ENCODE data around the gene LIMD2. TPM values are rescaled to one million over a fixed set of nuclear protein-coding genes. Genes with fewer than 3 reads are reported as not detected.
A peak's percentile ranks its signal among the peaks of the same experiment; 100 is the strongest.

LIMD2 gene
- total and polyA plus RNA-seq, 4 donors = 15.6 to 23.1 (median 21.9) TPM

GRCh38 chr17:63679214-63679613 lies 20.7 kb downstream of the LIMD2 start:
- no peak overlapping the region for H3K4me3 ChIP-seq (ENCODE audit: low read length in 2 of 2)
- intact Hi-C loops (cut with DNase I) = loop anchor here in 1 of 2 donors (5.0 kb wide), 1 partner anchor 63 kb away; the partner anchor contains the start of gene STRADA
- no peaks in the 10 kb centered on the region for H3K4me1 ChIP-seq (ENCODE audit: control insufficient read depth in 1 of 2, insufficient read depth in 2 of 2, low read length in 2 of 2)
- no peaks in the 10 kb centered on the region for H3K9me3 ChIP-seq (ENCODE audit: control insufficient read depth, low read length)
- no peak for DNase-seq
- no peaks in the 10 kb centered on the region for H3K27me3 ChIP-seq (ENCODE audit: control insufficient read depth in 1 of 2, insufficient read depth in 2 of 2, low read length in 1 of 2)
- WGBS, 2 donors = 97% methylated on average over 5 of the region's 5 CpGs
- ATAC-seq (ENCODE audit: low FRiP score) = no peak
- no peak overlapping the region for H3K27ac ChIP-seq (ENCODE audit: low read depth in 1 of 2, low read length in 2 of 2)
- H3K36me3 ChIP-seq (ENCODE audit: control insufficient read depth in 1 of 2, insufficient read depth in 2 of 2, low read length in 1 of 2) = no peaks in the 10 kb centered on the region

- peak overlapping the region; percentile 69 to 84 for H3K27ac ChIP-seq (ENCODE audit: low read depth in 1 of 2, low read length in 2 of 2)
- H3K36me3 ChIP-seq (ENCODE audit: control insufficient read depth in 1 of 2, insufficient read depth in 2 of 2, low read length in 1 of 2) = no peaks in the 10 kb centered on the region
Measured at GRCh38 chr17:63676584-63676983, 23.3 kb downstream of the LIMD2 start.

GRCh38 chr17:63675607-63676546 lies 24.0 kb downstream of the LIMD2 start:
- ATAC-seq (ENCODE audit: low FRiP score) = peak; percentile 92
- Histone ChIP-seq H3K27ac (ENCODE audit: low read depth in 1 of 2, low read length in 2 of 2) (peak overlapping the region; percentile 84 to 91), H3K36me3 (ENCODE audit: control insufficient read depth in 1 of 2, insufficient read depth in 2 of 2, low read length in 1 of 2) (no peaks in the 10 kb centered on the region), H3K27me3 (ENCODE audit: control insufficient read depth in 1 of 2, insufficient read depth in 2 of 2, low read length in 1 of 2) (no peaks in the 10 kb centered on the region), H3K9me3 (ENCODE audit: control insufficient read depth, low read length) (no peaks in the 10 kb centered on the region), H3K4me3 (ENCODE audit: low read length in 2 of 2) (no peak overlapping the region), H3K4me1 (ENCODE audit: control insufficient read depth in 1 of 2, insufficient read depth in 2 of 2, low read length in 2 of 2) (no peaks in the 10 kb centered on the region)
- 15 to 16% methylated on average over 6 of the region's 6 CpGs for WGBS, 2 donors
- peak; percentile 88 to 90 for DNase-seq
- intact Hi-C loops (cut with DNase I) = loop anchor here in 1 of 2 donors (5.0 kb wide), 1 partner anchor 66 kb away; the partner anchor contains the start of gene STRADA

More at GRCh38 chr17:63676584-63676983, 23.3 kb downstream of the LIMD2 start:
- WGBS, 2 donors = 65 to 70% methylated on average over 3 of the region's 3 CpGs
- Histone ChIP-seq H3K9me3 (ENCODE audit: control insufficient read depth, low read length) (no peaks in the 10 kb centered on the region), H3K4me3 (ENCODE audit: low read length in 2 of 2) (no peak overlapping the region), H3K27me3 (ENCODE audit: control insufficient read depth in 1 of 2, insufficient read depth in 2 of 2, low read length in 1 of 2) (no peaks in the 10 kb centered on the region), H3K4me1 (ENCODE audit: control insufficient read depth in 1 of 2, insufficient read depth in 2 of 2, low read length in 2 of 2) (no peaks in the 10 kb centered on the region)
- intact Hi-C loops (cut with DNase I) = loop anchor here in 1 of 2 donors (5.0 kb wide), 1 partner anchor 66 kb away; the partner anchor contains the start of gene STRADA
- DNase-seq (no peak), ATAC-seq (ENCODE audit: low FRiP score) (no peak)

GRCh38 chr17:63675231-63675606 lies 24.7 kb downstream of the LIMD2 start:
- no peaks in the 10 kb centered on the region for H3K4me1 ChIP-seq (ENCODE audit: control insufficient read depth in 1 of 2, insufficient read depth in 2 of 2, low read length in 2 of 2)
- WGBS, 2 donors = 4 to 6% methylated on average over 4 of the region's 4 CpGs
- no peak overlapping the region for H3K4me3 ChIP-seq (ENCODE audit: low read length in 2 of 2)
- intact Hi-C loops (cut with DNase I) = loop anchor here in 1 of 2 donors (5.0 kb wide), 1 partner anchor 67 kb away; the partner anchor contains the start of gene STRADA
- ATAC-seq (ENCODE audit: low FRiP score) = peak; percentile 31
- no peaks in the 10 kb centered on the region for H3K36me3 ChIP-seq (ENCODE audit: control insufficient read depth in 1 of 2, insufficient read depth in 2 of 2, low read length in 1 of 2)
- H3K27me3 ChIP-seq (ENCODE audit: control insufficient read depth in 1 of 2, insufficient read depth in 2 of 2, low read length in 1 of 2) = no peaks in the 10 kb centered on the region
- peak overlapping the region; percentile 78 to 91 for H3K27ac ChIP-seq (ENCODE audit: low read depth in 1 of 2, low read length in 2 of 2)
- no peak for DNase-seq
- H3K9me3 ChIP-seq (ENCODE audit: control insufficient read depth, low read length) = no peaks in the 10 kb centered on the region

- intact Hi-C loops (cut with DNase I) = no loop called here
- ATAC-seq (ENCODE audit: low FRiP score) = no peak
- WGBS, 2 donors = 89 to 99% methylated on average over 2 of the region's 2 CpGs
- Histone ChIP-seq H3K27ac (ENCODE audit: low read depth in 1 of 2, low read length in 2 of 2) (no peak overlapping the region), H3K9me3 (ENCODE audit: control insufficient read depth, low read length) (no peaks in the 10 kb centered on the region), H3K36me3 (ENCODE audit: control insufficient read depth in 1 of 2, insufficient read depth in 2 of 2, low read length in 1 of 2) (peaks cover 0 to 3% of the 10 kb centered on the region in 2 donors), H3K4me3 (ENCODE audit: low read length in 2 of 2) (no peak overlapping the region), H3K27me3 (ENCODE audit: control insufficient read depth in 1 of 2, insufficient read depth in 2 of 2, low read length in 1 of 2) (no peaks in the 10 kb centered on the region), H3K4me1 (ENCODE audit: control insufficient read depth in 1 of 2, insufficient read depth in 2 of 2, low read length in 2 of 2) (no peaks in the 10 kb centered on the region)
- no peak for DNase-seq
Measured at GRCh38 chr17:63672856-63673255, 27.1 kb downstream of the LIMD2 start.

GRCh38 chr17:63665527-63666214 lies 34.3 kb downstream of the LIMD2 start:
- no peaks in the 10 kb centered on the region for H3K27me3 ChIP-seq (ENCODE audit: control insufficient read depth in 1 of 2, insufficient read depth in 2 of 2, low read length in 1 of 2)
- DNase-seq (no peak), ATAC-seq (ENCODE audit: low FRiP score) (peak; percentile 64)
- H3K4me3 ChIP-seq (ENCODE audit: low read length in 2 of 2) = no peak overlapping the region
- no peak overlapping the region for H3K27ac ChIP-seq (ENCODE audit: low read depth in 1 of 2, low read length in 2 of 2)
- no peaks in the 10 kb centered on the region for H3K9me3 ChIP-seq (ENCODE audit: control insufficient read depth, low read length)
- H3K36me3 ChIP-seq (ENCODE audit: control insufficient read depth in 1 of 2, insufficient read depth in 2 of 2, low read length in 1 of 2) = peaks cover 0 to 7% of the 10 kb centered on the region in 2 donors
- no peaks in the 10 kb centered on the region for H3K4me1 ChIP-seq (ENCODE audit: control insufficient read depth in 1 of 2, insufficient read depth in 2 of 2, low read length in 2 of 2)
- 72% methylated on average over 5 of the region's 5 CpGs for WGBS, 2 donors
- intact Hi-C loops (cut with DNase I) = no loop called here

- Histone ChIP-seq H3K27me3 (ENCODE audit: control insufficient read depth in 1 of 2, insufficient read depth in 2 of 2, low read length in 1 of 2) (no peaks in the 10 kb centered on the region), H3K4me3 (ENCODE audit: low read length in 2 of 2) (no peak overlapping the region), H3K4me1 (ENCODE audit: control insufficient read depth in 1 of 2, insufficient read depth in 2 of 2, low read length in 2 of 2) (no peaks in the 10 kb centered on the region), H3K36me3 (ENCODE audit: control insufficient read depth in 1 of 2, insufficient read depth in 2 of 2, low read length in 1 of 2) (peaks cover 0 to 1% of the 10 kb centered on the region in 2 donors), H3K9me3 (ENCODE audit: control insufficient read depth, low read length) (no peaks in the 10 kb centered on the region), H3K27ac (ENCODE audit: low read depth in 1 of 2, low read length in 2 of 2) (no peak overlapping the region)
- DNase-seq (no peak), ATAC-seq (ENCODE audit: low FRiP score) (no peak)
- 93% methylated on average over 3 of the region's 3 CpGs for WGBS, 2 donors
- intact Hi-C loops (cut with DNase I) = no loop called here
Measured at GRCh38 chr17:63659850-63660249, 40.1 kb downstream of the LIMD2 start.

- DNase-seq (no peak), ATAC-seq (ENCODE audit: low FRiP score) (no peak)
- 40 to 61% methylated on average over 1 of the region's 1 CpG for WGBS, 2 donors
- Histone ChIP-seq H3K27ac (ENCODE audit: low read depth in 1 of 2, low read length in 2 of 2) (no peak overlapping the region), H3K9me3 (ENCODE audit: control insufficient read depth, low read length) (no peaks in the 10 kb centered on the region), H3K4me1 (ENCODE audit: control insufficient read depth in 1 of 2, insufficient read depth in 2 of 2, low read length in 2 of 2) (no peaks in the 10 kb centered on the region), H3K36me3 (ENCODE audit: control insufficient read depth in 1 of 2, insufficient read depth in 2 of 2, low read length in 1 of 2) (peaks cover 3% of the 10 kb centered on the region in 2 donors), H3K4me3 (ENCODE audit: low read length in 2 of 2) (no peak overlapping the region), H3K27me3 (ENCODE audit: control insufficient read depth in 1 of 2, insufficient read depth in 2 of 2, low read length in 1 of 2) (no peaks in the 10 kb centered on the region)
- intact Hi-C loops (cut with DNase I) = no loop called here
Measured at GRCh38 chr17:63658366-63658765, 41.6 kb downstream of the LIMD2 start.

Measured in aorta (tissue), 5 donors.